Tibial artery (tissue), 4 donors: ENCODE measurements around the gene VMAC.

Source experiments
- DNase-seq, 2 donors: peaks; one replicate each; pipeline ENCODE4 v3.0.0-alpha.2; 2019
- H3K27ac ChIP-seq, 2 donors: fragments of 200-600 bp; sonication (generic) in 1 of 2; 1 replicate in 1 of 2; 2 replicates in 1 of 2; pipeline ENCODE4 v1.5.1; 2018 to 2019; ENCODE audit warnings: mild to moderate bottlenecking in 1 of 2
- H3K27me3 ChIP-seq, 2 donors: fragments of 200-600 bp; sonication (generic) in 1 of 2; one replicate each; pipeline versions ENCODE4 v1.5.1 to v1.6.0; 2016 to 2019
- H3K36me3 ChIP-seq, 3 donors: fragments of 200-600 bp; sonication (generic) in 2 of 3; one replicate each; pipeline ENCODE4 v1.5.1; 2016 to 2019; ENCODE audit warnings: mild to moderate bottlenecking in 2 of 3
- H3K4me1 ChIP-seq, 4 donors: fragments of 200-600 bp; sonication (generic) in 2 of 4; 1 replicate in 3 of 4; 2 replicates in 1 of 4; pipeline ENCODE4 v1.5.1; 2016 to 2019
- H3K4me3 ChIP-seq, 2 donors: fragments of 200-600 bp; sonication (generic) in 1 of 2; 1 replicate in 1 of 2; 2 replicates in 1 of 2; pipeline ENCODE4 v1.5.1; 2018 to 2019; ENCODE audit warnings: mild to moderate bottlenecking in 2 of 2
- H3K9me3 ChIP-seq, 3 donors: fragments of 200-600 bp; sonication (generic) in 1 of 3; one replicate each; pipeline ENCODE4 v1.5.1; 2016 to 2019
- intact Hi-C: fragments of 100-400 bp; cut with DNase I; formaldehyde crosslinking; loops from one replicate; pipeline ENCODE4 v1.15.0; 2023; ENCODE audit warnings: low total_unique reads
- TF ChIP-seq, protein P1 (sequence below), 2 experiments: fragments of 200-600 bp in 1 of 2; fragments of 450-650 bp in 1 of 2; IDR thresholded peaks; one replicate each; pipeline ENCODE4 v1.5.1; 2017 to 2019; ENCODE audit warnings: antibody characterized with exemption in 2 of 2, mild to moderate bottlenecking in 1 of 2, moderate library complexity in 1 of 2

The VMAC gene

GRCh38 chr19:5900976-5901375 lies 3.7 kb upstream of the VMAC start:
- no peak for DNase-seq
- peaks cover 0 to 39% (median 21%) of the 10 kb centered on the region in 4 donors for H3K4me1 ChIP-seq
- H3K9me3 ChIP-seq, result no peaks in the 10 kb centered on the region
- H3K27me3 ChIP-seq, result no peaks in the 10 kb centered on the region
- intact Hi-C loops, result no loop called here
- TF ChIP-seq, protein P1, sequence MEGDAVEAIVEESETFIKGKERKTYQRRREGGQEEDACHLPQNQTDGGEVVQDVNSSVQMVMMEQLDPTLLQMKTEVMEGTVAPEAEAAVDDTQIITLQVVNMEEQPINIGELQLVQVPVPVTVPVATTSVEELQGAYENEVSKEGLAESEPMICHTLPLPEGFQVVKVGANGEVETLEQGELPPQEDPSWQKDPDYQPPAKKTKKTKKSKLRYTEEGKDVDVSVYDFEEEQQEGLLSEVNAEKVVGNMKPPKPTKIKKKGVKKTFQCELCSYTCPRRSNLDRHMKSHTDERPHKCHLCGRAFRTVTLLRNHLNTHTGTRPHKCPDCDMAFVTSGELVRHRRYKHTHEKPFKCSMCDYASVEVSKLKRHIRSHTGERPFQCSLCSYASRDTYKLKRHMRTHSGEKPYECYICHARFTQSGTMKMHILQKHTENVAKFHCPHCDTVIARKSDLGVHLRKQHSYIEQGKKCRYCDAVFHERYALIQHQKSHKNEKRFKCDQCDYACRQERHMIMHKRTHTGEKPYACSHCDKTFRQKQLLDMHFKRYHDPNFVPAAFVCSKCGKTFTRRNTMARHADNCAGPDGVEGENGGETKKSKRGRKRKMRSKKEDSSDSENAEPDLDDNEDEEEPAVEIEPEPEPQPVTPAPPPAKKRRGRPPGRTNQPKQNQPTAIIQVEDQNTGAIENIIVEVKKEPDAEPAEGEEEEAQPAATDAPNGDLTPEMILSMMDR (IDR thresholded peaks at IDR 0.05), result no peak
- no peak overlapping the region for H3K4me3 ChIP-seq
- no peak overlapping the region for H3K27ac ChIP-seq
- peaks cover 10 to 25% (median 14%) of the 10 kb centered on the region in 3 donors for H3K36me3 ChIP-seq

GRCh38 chr19:5903056-5903623 lies 1.5 kb upstream of the VMAC start:
- DNase-seq, result no peak
- Histone ChIP-seq H3K9me3 (no peaks in the 10 kb centered on the region), H3K27me3 (no peaks in the 10 kb centered on the region), H3K36me3 (peaks cover 0 to 10% (median 0%) of the 10 kb centered on the region in 3 donors), H3K4me1 (peaks cover 0 to 35% (median 24%) of the 10 kb centered on the region in 4 donors), H3K4me3 (peak overlapping the region; percentile 72 to 90), H3K27ac (peak overlapping the region; percentile 86 to 88)
- intact Hi-C loops, result no loop called here
- TF ChIP-seq, protein P1 (IDR thresholded peaks at IDR 0.05), result no peak

DNA sequence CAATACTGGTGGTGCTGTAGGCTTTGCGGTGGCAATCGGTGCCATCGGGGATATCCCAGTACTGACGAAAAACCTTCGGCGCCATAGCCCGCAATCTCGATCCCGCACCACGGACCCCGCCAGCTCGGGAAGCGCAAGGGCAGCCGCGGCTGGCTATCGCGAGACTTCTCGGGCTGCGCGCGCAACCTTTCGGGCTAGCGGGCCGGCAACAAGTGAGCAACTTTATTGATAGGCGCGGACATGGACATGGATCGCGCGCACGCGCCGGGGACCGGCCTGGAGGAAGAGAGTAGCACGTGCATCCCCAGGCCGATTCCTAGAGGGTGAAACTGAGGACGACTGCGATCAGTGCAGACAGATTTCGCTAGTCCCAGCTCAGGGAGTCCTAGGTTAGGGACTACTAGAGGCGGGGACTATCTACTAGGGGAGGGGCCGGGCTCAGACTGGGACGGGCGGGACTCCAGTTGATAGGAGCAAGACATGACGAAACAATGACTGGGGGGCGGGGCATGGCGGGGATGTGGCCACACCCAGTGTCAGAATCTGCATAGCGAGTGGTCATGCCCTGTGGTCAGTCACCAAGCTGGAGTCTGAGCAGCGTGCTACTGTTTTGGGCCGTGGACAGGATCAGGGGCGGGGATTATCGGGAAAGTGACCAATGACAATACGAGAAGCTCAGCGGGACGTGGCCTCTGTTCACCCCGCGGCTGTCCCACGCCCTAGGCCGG lies 884 bp upstream of the VMAC start, which contains the start of gene NDUFA11:
TSS of gene NDUFA11 (minus strand) at position 167 of the 728 bp plus-strand sequence. CDS start at position 85, 82 bp downstream.
- Histone ChIP-seq H3K36me3 (peaks cover 0 to 12% (median 2%) of the 10 kb centered on the region in 3 donors), H3K27me3 (no peaks in the 10 kb centered on the region), H3K27ac (peak within 1 kb of the TSS; percentile 86 to 88), H3K9me3 (no peaks in the 10 kb centered on the region), H3K4me1 (peaks cover 0 to 33% (median 24%) of the 10 kb centered on the region in 4 donors), H3K4me3 (peak within 1 kb of the TSS; percentile 72 to 90)
- DNase-seq, result peak; percentile 97 to 100
- TF ChIP-seq, protein P1 (IDR thresholded peaks at IDR 0.05), result no peak
- intact Hi-C loops, result loop anchor here (2.0 kb wide), 1 partner anchor 75 kb away; the partner anchor contains the start of gene RANBP3

DNA sequence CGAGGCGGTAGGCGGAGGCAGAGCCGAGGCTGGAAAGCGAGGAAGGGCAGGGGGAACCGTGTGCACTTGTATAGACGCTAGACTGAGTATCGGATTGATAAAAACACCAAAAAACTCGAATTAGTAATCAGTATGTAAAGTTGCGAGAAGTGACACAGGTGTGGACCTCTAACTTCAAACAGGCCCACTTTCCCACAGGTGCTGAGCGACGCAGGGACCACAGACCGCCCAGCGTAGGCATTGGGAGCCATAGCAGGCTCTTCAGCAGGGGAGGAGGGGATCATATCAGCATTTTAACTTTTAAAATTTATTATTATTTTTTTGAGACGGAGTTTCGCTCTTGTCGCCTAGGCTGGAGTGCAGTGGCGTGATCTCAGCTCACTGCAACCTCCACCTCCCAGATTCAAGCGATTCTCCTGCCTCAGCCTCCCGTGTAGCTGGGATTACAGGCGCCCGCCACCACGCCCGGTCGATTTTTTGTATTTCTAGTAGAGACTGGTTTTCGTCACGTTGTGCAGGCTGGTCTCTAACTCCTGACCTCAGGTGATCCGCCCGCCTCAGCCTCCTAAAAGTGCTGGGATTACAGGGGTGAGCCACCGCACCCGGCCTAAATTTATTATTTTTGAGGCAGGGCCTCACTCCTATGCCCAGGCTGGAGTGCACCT lies 574 bp downstream of the VMAC start:
- Histone ChIP-seq H3K9me3 (no peaks in the 10 kb centered on the region), H3K36me3 (peaks cover 10 to 21% (median 15%) of the 10 kb centered on the region in 3 donors), H3K4me3 (peak overlapping the region; percentile 72 to 90), H3K27me3 (no peaks in the 10 kb centered on the region), H3K27ac (peak overlapping the region; percentile 65 to 86), H3K4me1 (peaks cover 0 to 35% (median 24%) of the 10 kb centered on the region in 4 donors)
- intact Hi-C loops, result loop anchor here (2.0 kb wide), 1 partner anchor 74 kb away; the partner anchor contains the start of gene RANBP3
- DNase-seq, result no peak
- TF ChIP-seq, protein P1 (IDR thresholded peaks at IDR 0.05), result no peak

GRCh38 chr19:5907241-5907640 lies 2.6 kb downstream of the VMAC start:
- peaks cover 0 to 30% (median 22%) of the 10 kb centered on the region in 4 donors for H3K4me1 ChIP-seq
- H3K36me3 ChIP-seq, result peaks cover 10 to 26% (median 18%) of the 10 kb centered on the region in 3 donors
- no peaks in the 10 kb centered on the region for H3K27me3 ChIP-seq
- TF ChIP-seq, protein P1 (IDR thresholded peaks at IDR 0.05), result no peak
- intact Hi-C loops, result no loop called here
- H3K4me3 ChIP-seq, result no peak overlapping the region
- no peaks in the 10 kb centered on the region for H3K9me3 ChIP-seq
- H3K27ac ChIP-seq, result no peak overlapping the region
- no peak for DNase-seq
